Subcutaneous abdominal adipose tissue (tissue), 5 donors: ENCODE measurements around the gene FBLN1.

Source experiments
- H3K27ac ChIP-seq: one replicate; pipeline ENCODE4 v1.7.0; 2013; ENCODE audit warnings: low read depth, mild to moderate bottlenecking, inconsistent platforms, low read length, moderate library complexity
- H3K27me3 ChIP-seq, 5 donors: one replicate each; pipeline ENCODE4 v1.7.0; 2013; ENCODE audit warnings: low read length in 5 of 5, inconsistent platforms in 1 of 5; ENCODE audit not compliant: control insufficient read depth in 5 of 5, insufficient read depth in 4 of 5
- H3K36me3 ChIP-seq, 5 donors: one replicate each; pipeline ENCODE4 v1.7.0; 2013; ENCODE audit warnings: low read length in 5 of 5; ENCODE audit not compliant: control insufficient read depth in 5 of 5, insufficient read depth in 5 of 5
- H3K4me1 ChIP-seq, 5 donors: one replicate each; pipeline ENCODE4 v1.7.0; 2013; ENCODE audit warnings: low read length in 5 of 5, mild to moderate bottlenecking in 3 of 5, moderate library complexity in 1 of 5; ENCODE audit not compliant: control insufficient read depth in 5 of 5, insufficient read depth in 5 of 5
- H3K4me3 ChIP-seq, 5 donors: one replicate each; pipeline ENCODE4 v1.7.0; 2013; ENCODE audit warnings: low read length in 5 of 5, low read depth in 1 of 5
- H3K9ac ChIP-seq, 5 donors: one replicate each; pipeline ENCODE4 v1.7.0; 2013; ENCODE audit warnings: low read length in 5 of 5, mild to moderate bottlenecking in 4 of 5, moderate library complexity in 3 of 5
- H3K9me3 ChIP-seq, 5 donors: one replicate each; pipeline ENCODE4 v1.7.0; 2013; ENCODE audit warnings: low read length in 5 of 5; ENCODE audit not compliant: control insufficient read depth in 5 of 5
- donor health status: healthy.
- donor health status: healthy.
- donor health status: healthy.
- donor health status: healthy.
- donor health status: healthy.

The FBLN1 gene

DNA sequence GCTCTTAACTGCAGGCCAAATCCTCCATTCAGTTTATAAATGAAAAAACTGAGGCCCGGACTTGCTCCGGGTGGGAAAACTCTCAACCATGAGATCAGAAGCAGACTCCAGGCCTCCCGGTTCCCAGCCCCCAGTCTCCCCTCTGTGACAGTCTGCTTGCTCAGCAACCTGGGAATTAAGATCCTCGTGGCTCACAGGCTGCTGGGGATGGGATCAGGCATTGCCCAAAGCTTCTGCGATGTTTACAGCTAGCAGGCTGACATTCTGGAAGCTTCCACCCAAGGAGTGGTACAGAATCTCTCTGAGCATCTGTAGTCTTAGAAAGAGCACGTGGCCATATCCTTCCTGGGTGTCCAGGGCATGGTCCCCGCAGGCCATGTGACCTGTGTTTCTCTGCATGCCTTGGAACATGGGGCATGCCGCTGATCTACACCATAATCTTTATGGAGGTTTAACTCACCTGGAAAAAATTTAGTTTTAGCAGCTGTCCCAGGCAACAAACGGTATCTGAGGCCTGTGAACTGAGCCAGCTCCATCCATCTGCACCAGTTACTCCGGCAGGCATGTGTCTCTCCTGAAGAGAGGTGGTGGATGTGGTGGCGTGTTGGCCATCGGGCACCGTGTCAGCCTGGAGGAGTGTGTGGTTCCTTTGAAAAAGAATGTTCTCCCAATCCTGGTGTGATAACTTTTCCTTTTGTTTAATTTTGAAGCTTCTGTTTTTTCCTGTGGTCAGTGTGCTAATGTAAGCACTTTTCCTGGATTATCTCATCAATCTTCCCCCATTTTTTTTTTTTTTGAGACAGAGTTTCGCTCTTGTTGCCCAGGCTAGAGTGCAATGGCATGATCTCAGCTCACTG is 7.9 kb downstream of the FBLN1 start:
- Histone ChIP-seq H3K9ac (no peak overlapping the region), H3K9me3 (no peaks in the 10 kb centered on the region), H3K4me1 (peaks cover 0 to 35% (median 17%) of the 10 kb centered on the region in 5 donors), H3K36me3 (no peaks in the 10 kb centered on the region), H3K27me3 (peaks cover 12 to 41% (median 31%) of the 10 kb centered on the region in 5 donors), H3K4me3 (no peak overlapping the region), H3K27ac (no peak overlapping the region)

DNA sequence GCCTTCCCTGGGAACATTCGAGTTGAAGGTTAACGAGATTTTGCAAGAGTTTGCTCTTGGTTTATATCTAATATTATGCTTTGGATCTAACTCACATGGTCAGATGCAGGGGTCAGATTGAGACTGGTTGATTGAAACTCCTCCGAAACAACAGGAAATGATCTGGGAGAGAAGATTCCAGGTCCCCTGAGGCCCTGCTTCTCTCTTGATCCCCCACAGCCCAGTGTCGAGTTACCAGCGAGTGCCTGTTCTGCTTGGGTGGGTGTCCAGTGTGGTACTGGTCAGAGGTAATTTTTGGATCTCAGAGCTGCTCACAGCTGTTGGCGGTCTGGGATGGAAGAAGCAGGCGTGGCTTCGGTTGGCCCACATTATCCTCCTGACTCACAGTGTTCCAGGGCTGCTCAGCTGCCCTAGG is 9.2 kb downstream of the FBLN1 start:
- no peak overlapping the region for H3K4me3 ChIP-seq
- no peak overlapping the region for H3K9ac ChIP-seq
- H3K27me3 ChIP-seq, result peaks cover 10 to 45% (median 33%) of the 10 kb centered on the region in 5 donors
- no peaks in the 10 kb centered on the region for H3K9me3 ChIP-seq
- H3K27ac ChIP-seq, result no peak overlapping the region
- H3K4me1 ChIP-seq, result peaks cover 1 to 39% (median 21%) of the 10 kb centered on the region in 5 donors
- H3K36me3 ChIP-seq, result peaks cover 0 to 2% (median 0%) of the 10 kb centered on the region in 5 donors

- H3K27ac ChIP-seq, result no peak overlapping the region
- no peak overlapping the region for H3K4me3 ChIP-seq
- H3K9ac ChIP-seq, result no peak overlapping the region
- H3K36me3 ChIP-seq, result peaks cover 0 to 3% (median 0%) of the 10 kb centered on the region in 5 donors
- H3K9me3 ChIP-seq, result no peaks in the 10 kb centered on the region
- H3K4me1 ChIP-seq, result peaks cover 1 to 41% (median 21%) of the 10 kb centered on the region in 5 donors
- H3K27me3 ChIP-seq, result peaks cover 10 to 48% (median 35%) of the 10 kb centered on the region in 5 donors
Measured at GRCh38 chr22:45512363-45512762, 9.7 kb downstream of the FBLN1 start.

DNA sequence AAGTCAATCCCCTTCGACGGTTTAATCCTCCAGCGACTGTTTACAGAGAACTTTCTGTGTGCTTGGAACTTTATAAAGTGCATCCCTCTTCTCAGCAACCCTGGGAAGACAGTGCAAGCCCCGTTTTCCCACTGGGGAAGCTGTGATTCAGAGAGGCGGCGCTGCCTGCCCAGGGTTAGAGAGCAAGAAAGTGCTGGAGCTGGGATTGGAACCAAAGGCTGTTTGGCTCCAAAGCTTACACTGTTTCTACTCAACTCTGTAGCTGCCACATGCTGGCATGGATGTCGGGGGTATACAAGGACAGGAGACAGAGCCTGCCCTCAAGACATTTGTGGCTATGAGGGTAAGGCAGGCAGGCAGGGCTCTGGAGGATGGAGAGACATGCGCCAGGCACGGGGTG is 13.0 kb downstream of the FBLN1 start:
- Histone ChIP-seq H3K4me3 (no peak overlapping the region), H3K9me3 (no peaks in the 10 kb centered on the region), H3K27ac (no peak overlapping the region), H3K9ac (no peak overlapping the region), H3K4me1 (peaks cover 1 to 33% (median 13%) of the 10 kb centered on the region in 5 donors), H3K36me3 (peaks cover 0 to 3% (median 0%) of the 10 kb centered on the region in 5 donors), H3K27me3 (peaks cover 10 to 37% (median 29%) of the 10 kb centered on the region in 5 donors)

- no peaks in the 10 kb centered on the region for H3K9me3 ChIP-seq
- no peak overlapping the region for H3K4me3 ChIP-seq
- peaks cover 0 to 3% (median 0%) of the 10 kb centered on the region in 5 donors for H3K36me3 ChIP-seq
- peaks cover 1 to 33% (median 13%) of the 10 kb centered on the region in 5 donors for H3K4me1 ChIP-seq
- no peak overlapping the region for H3K9ac ChIP-seq
- H3K27ac ChIP-seq, result no peak overlapping the region
- H3K27me3 ChIP-seq, result peaks cover 10 to 37% (median 29%) of the 10 kb centered on the region in 5 donors
Measured at GRCh38 chr22:45516163-45516562, 13.5 kb downstream of the FBLN1 start.

DNA sequence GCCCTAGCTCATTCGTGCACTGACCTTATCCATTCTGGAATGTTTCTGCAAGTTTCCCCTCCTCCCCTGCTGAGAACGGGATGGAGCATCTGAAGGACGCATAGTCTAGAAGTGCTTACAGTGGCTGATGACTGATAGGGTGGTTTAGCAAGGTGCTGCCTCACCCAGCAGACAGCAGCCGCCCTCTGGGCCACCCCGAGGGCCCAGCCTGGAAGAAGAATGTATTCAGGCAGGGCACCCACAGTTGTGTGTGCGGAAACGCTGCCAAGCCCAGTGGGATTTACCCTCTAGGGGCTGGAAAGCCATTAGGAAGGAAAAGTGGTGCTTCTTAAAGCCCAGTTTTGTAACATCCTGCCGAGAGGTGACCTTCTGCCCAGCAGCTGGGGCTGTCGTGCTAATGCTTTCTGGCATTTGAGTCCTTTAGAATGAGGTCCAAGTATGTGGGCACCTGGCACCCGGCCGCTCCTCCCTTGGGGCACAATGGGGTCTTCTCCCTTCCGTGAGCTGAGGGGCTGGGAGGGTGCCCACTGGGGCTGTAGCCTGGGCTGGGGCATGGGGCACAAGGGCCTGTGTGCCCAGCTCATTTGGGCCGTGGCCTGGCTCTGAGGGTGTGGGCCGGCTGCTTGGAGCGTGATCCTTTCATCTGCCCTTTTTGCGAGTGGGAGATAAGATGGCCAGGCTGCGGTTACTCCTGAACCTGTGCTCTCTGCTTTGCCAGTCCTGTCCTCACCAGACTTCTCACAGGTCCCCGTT is 14.4 kb downstream of the FBLN1 start:
- H3K4me3 ChIP-seq, result no peak overlapping the region
- H3K9ac ChIP-seq, result no peak overlapping the region
- no peak overlapping the region for H3K27ac ChIP-seq

DNA sequence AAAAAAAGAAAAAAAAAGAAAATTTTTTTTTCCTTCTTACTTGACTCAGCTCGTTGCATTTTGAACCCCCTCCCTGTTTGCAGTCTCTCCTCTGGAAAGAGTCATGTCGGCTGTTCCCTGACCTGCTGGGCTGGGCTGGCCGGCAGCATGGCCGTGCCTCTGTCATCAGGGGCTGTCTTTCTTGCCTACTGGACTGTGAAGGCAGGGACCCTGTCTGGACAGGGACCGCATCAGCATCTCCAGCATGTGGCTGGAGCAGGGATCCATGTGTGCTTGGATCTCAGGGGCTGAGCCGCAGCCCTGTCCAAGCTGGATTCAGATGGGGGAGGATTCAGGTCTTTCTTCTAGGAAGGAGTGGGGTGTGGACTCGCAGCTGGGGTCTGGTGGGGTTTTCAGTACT is 15.5 kb downstream of the FBLN1 start:
- Histone ChIP-seq H3K4me3 (no peak overlapping the region), H3K27ac (no peak overlapping the region), H3K27me3 (peaks cover 10 to 36% (median 26%) of the 10 kb centered on the region in 5 donors), H3K4me1 (peaks cover 1 to 25% (median 10%) of the 10 kb centered on the region in 5 donors), H3K36me3 (peaks cover 0 to 4% (median 3%) of the 10 kb centered on the region in 5 donors), H3K9ac (no peak overlapping the region), H3K9me3 (no peaks in the 10 kb centered on the region)

More for the DNA sequence above, 14.4 kb downstream of the FBLN1 start:
- Histone ChIP-seq H3K4me1 (peaks cover 1 to 32% (median 13%) of the 10 kb centered on the region in 5 donors), H3K9me3 (no peaks in the 10 kb centered on the region), H3K36me3 (peaks cover 0 to 4% (median 0%) of the 10 kb centered on the region in 5 donors), H3K27me3 (peaks cover 10 to 36% (median 29%) of the 10 kb centered on the region in 5 donors)

GRCh38 chr22:45518580-45518991 is 15.9 kb downstream of the FBLN1 start:
- Histone ChIP-seq H3K9ac (no peak overlapping the region), H3K27me3 (peaks cover 10 to 33% (median 26%) of the 10 kb centered on the region in 5 donors), H3K4me3 (no peak overlapping the region), H3K36me3 (peaks cover 0 to 4% (median 3%) of the 10 kb centered on the region in 5 donors), H3K4me1 (peaks cover 1 to 25% (median 10%) of the 10 kb centered on the region in 5 donors), H3K27ac (no peak overlapping the region), H3K9me3 (no peaks in the 10 kb centered on the region)

- peaks cover 0 to 5% (median 0%) of the 10 kb centered on the region in 5 donors for H3K4me1 ChIP-seq
- H3K9ac ChIP-seq, result no peak overlapping the region
- no peak overlapping the region for H3K27ac ChIP-seq
- H3K27me3 ChIP-seq, result peaks cover 0 to 28% (median 15%) of the 10 kb centered on the region in 5 donors
- H3K36me3 ChIP-seq, result peaks cover 0 to 7% (median 3%) of the 10 kb centered on the region in 5 donors
- H3K4me3 ChIP-seq, result no peak overlapping the region
- H3K9me3 ChIP-seq, result no peaks in the 10 kb centered on the region
Measured at GRCh38 chr22:45521178-45521577, 18.5 kb downstream of the FBLN1 start.
